WERI-Rb-1 (cell line): ENCODE measurements around the gene PRKCB.

ENCODE experiments used
- DNase-seq: peaks from one replicate; pipeline ENCODE4 v3.0.0-alpha.2; 2020
- H3K27ac ChIP-seq: fragments of 250-450 bp; sonication (Bioruptor Pico); 2 replicates; pipeline ENCODE4 v1.5.1; 2020; ENCODE audit warnings: mild to moderate bottlenecking, moderate library complexity
- H3K27me3 ChIP-seq: fragments of 250-450 bp; sonication (Bioruptor Pico); 2 replicates; pipeline ENCODE4 v1.5.1; 2021; ENCODE audit warnings: mild to moderate bottlenecking, low read depth, moderate library complexity; ENCODE audit not compliant: insufficient read depth, severe bottlenecking
- H3K36me3 ChIP-seq: fragments of 250-450 bp; sonication (Bioruptor Pico); 2 replicates; pipeline ENCODE4 v1.5.1; 2020; ENCODE audit warnings: mild to moderate bottlenecking, moderate library complexity
- H3K4me3 ChIP-seq: 2 replicates; pipeline ENCODE4 v1.5.1; 2011; ENCODE audit warnings: low read depth, mild to moderate bottlenecking, control low read depth, low read length
- H3K9me3 ChIP-seq: fragments of 250-450 bp; sonication (Bioruptor Pico); 2 replicates; pipeline ENCODE4 v1.5.1; 2021; ENCODE audit warnings: mild to moderate bottlenecking, moderate library complexity; ENCODE audit not compliant: severe bottlenecking
- TF ChIP-seq, protein P1 (sequence below): IDR thresholded peaks from 2 replicates; pipeline ENCODE4 v1.5.1; 2011; ENCODE audit warnings: low read depth, mild to moderate bottlenecking, control low read depth, inconsistent platforms, low read length

The PRKCB gene

DNA sequence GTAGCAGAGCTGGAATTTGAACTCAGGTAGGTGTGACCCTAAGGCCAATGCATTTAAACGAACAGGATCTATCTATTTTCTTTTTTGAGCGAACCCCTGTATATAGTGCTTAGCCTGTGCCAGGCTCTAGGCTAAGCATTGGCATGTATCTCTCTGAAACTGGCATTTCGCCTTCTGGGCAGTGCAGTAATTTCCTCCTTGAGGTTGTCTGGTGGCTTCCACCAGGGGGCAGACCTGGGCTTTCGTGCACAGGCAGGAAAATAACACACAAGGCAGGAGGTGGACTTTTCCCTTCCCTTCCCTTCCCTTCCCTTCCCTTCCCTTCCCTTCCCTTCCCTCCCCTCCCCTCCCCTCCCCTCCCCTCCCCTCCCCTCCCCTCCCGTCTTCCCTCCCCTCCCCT lies 34.4 kb upstream of the PRKCB start:
- TF ChIP-seq, protein P1, sequence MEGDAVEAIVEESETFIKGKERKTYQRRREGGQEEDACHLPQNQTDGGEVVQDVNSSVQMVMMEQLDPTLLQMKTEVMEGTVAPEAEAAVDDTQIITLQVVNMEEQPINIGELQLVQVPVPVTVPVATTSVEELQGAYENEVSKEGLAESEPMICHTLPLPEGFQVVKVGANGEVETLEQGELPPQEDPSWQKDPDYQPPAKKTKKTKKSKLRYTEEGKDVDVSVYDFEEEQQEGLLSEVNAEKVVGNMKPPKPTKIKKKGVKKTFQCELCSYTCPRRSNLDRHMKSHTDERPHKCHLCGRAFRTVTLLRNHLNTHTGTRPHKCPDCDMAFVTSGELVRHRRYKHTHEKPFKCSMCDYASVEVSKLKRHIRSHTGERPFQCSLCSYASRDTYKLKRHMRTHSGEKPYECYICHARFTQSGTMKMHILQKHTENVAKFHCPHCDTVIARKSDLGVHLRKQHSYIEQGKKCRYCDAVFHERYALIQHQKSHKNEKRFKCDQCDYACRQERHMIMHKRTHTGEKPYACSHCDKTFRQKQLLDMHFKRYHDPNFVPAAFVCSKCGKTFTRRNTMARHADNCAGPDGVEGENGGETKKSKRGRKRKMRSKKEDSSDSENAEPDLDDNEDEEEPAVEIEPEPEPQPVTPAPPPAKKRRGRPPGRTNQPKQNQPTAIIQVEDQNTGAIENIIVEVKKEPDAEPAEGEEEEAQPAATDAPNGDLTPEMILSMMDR: peak; percentile 80
- Histone ChIP-seq H3K27me3 (peaks cover 2% of the 10 kb centered on the region), H3K4me3 (no peak overlapping the region), H3K9me3 (no peaks in the 10 kb centered on the region), H3K27ac (no peak overlapping the region), H3K36me3 (no peaks in the 10 kb centered on the region)
- peak; percentile 68 for DNase-seq

DNA sequence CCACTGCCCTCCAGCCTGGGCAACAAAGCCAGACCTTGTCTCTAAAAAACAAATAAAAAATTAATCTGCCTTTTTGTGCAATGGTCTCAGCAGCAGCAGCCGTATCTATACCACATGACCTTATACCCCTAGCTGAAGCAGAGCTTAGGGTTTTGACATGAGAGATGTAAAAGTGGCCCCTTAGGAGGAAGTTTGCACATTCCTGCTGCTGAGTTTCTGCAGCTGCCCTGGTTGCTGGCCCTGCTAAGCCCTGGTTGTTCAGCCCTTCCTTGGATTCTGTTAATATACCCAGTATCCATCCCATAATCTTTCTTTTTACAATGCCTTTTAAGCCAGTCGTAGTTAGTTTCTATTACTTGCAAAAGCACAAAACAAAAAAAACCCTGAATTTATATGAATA lies 33.0 kb upstream of the PRKCB start:
- Histone ChIP-seq H3K9me3 (no peaks in the 10 kb centered on the region), H3K36me3 (no peaks in the 10 kb centered on the region), H3K27me3 (peaks cover 2% of the 10 kb centered on the region), H3K27ac (no peak overlapping the region), H3K4me3 (no peak overlapping the region)
- DNase-seq: no peak
- TF ChIP-seq, protein P1: no peak

DNA sequence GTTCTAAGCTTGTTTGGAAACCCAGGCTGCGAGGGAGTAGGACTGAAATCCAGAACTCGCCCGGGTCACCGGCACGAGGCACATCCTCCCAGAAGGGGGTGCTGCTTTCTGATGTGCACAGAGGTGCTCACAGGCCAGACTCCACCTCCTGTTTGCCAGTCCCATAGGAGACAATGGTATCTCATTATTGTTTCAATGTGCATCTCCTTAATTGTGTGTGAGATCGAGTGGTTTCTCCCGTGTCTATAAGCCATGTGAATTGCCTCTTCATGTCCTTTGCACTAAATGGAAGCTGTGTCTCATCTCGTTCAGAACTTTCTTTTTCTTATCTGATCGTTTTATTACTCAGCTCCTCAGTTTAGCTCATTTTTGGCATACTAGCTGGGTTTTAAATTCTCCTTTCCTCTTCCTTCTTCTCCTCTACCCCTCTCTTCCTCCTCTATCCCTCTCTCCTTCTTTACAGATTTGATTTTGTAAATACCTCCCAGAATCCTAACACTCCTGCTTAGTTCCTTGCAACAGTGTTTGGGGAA lies 32.1 kb upstream of the PRKCB start:
- DNase-seq: peak; percentile 79
- Histone ChIP-seq H3K36me3 (no peaks in the 10 kb centered on the region), H3K27ac (no peak overlapping the region), H3K9me3 (no peaks in the 10 kb centered on the region), H3K27me3 (peaks cover 2% of the 10 kb centered on the region), H3K4me3 (no peak overlapping the region)
- TF ChIP-seq, protein P1: peak; percentile 86

DNA sequence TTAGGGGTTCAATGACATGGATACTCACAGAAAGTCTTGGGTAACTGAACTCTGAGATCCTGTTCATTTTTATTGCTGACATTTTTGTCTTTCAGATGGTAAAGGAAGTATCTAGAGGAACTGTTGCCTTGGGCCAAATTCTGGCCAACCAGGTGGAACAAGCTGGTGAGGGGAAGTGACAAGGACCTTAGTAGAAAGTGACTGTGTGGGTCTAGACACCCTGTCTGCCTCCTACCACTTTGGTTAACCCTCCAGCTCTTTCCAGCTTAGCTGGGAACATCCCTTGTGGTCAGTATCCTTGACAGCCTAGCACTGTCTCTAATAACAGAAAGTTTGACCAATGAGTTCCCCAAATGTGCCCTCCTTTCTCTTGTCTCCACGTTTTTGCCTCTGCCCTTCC lies 28.8 kb upstream of the PRKCB start:
- TF ChIP-seq, protein P1: no peak
- Histone ChIP-seq H3K27me3 (peaks cover 6% of the 10 kb centered on the region), H3K4me3 (no peak overlapping the region), H3K27ac (no peak overlapping the region), H3K9me3 (no peaks in the 10 kb centered on the region), H3K36me3 (no peaks in the 10 kb centered on the region)
- DNase-seq: no peak

DNA sequence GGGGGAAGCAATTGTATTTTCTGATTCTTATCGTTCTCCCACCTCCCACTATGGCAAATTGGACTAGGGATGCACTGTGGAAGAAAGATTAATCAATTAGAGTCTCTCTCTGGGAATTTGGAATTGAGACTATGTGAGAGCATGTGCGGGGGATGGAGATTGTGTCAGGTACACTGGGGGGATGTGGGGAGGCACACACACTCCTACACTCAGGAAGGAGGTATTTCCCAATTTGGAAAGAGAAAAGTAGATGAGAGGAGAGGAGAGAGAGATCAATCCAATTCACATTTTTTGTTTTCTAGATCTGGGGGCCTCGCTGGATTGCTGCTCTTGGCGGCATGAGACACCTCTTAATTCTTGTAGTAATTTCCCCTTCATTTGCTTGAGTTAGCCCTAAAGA lies 14.3 kb upstream of the PRKCB start:
- H3K4me3 ChIP-seq: no peak overlapping the region
- H3K27me3 ChIP-seq: peaks cover 7% of the 10 kb centered on the region

More for the DNA sequence above, 14.3 kb upstream of the PRKCB start:
- TF ChIP-seq, protein P1: no peak
- no peak for DNase-seq
- Histone ChIP-seq H3K27ac (no peak overlapping the region), H3K9me3 (no peaks in the 10 kb centered on the region), H3K36me3 (no peaks in the 10 kb centered on the region)
